ENCODE measurements around the gene ITGA5. TPM values are rescaled to one million over a fixed set of nuclear protein-coding genes. Genes with fewer than 3 reads are reported as not detected.

The ITGA5 gene
- total RNA-seq, 1 experiment from 2014 or later, result 75.8 TPM

DNA sequence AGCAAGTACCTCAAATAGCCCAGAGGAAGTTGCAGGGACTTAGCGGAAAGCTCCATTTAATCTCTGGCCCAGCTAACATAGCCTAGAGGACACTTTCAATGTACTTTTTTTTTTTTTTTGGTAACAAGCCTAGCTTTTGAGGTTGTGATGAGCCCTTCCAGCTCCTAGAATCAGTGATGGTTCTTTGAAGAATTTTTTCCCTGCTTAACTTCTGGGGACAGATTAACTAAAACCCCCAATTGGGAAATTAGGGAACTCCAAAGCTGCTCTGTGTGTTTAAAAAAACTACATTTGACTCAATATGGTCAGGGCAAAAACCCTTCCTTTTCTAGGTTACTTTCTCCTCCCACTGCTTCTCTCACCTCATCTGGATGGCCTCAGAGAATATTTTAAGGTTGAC is 23.9 kb upstream of the ITGA5 start:
- POLR2A ChIA-PET, result interaction anchor here (0.7 kb wide), 1 partner anchor 1924 kb away, joined by 3 read pairs; no protein-coding TSS in a partner anchor
- intact Hi-C loops (cut with micrococcal nuclease; ENCODE audit: unreplicated experiment), result no loop called here
- no TSS peak for BruUV-seq (replicated peaks)
- ATAC-seq (no peak), DNase-seq (ENCODE audit: low read depth, low spot score) (no peak)
- Histone ChIP-seq H3K27ac (ENCODE audit: low read length) (no peak overlapping the region), H3K4me3 (ENCODE audit: low read depth in 2 of 2, low read length in 2 of 2) (no peak overlapping the region), H3K36me3 (ENCODE audit: control insufficient read depth, insufficient read depth, low read length) (no peaks in the 10 kb centered on the region), H3K27me3 (ENCODE audit: control insufficient read depth, insufficient read depth, low read length) (peaks cover 5% of the 10 kb centered on the region; the same call in 1 of the 2 replicates), H3K4me1 (ENCODE audit: control insufficient read depth, insufficient read depth, low read length) (no peaks in the 10 kb centered on the region), H3K9me3 (ENCODE audit: control insufficient read depth, insufficient read depth, low read depth, low read length) (no peaks in the 10 kb centered on the region)
- TF ChIP-seq, protein P1, sequence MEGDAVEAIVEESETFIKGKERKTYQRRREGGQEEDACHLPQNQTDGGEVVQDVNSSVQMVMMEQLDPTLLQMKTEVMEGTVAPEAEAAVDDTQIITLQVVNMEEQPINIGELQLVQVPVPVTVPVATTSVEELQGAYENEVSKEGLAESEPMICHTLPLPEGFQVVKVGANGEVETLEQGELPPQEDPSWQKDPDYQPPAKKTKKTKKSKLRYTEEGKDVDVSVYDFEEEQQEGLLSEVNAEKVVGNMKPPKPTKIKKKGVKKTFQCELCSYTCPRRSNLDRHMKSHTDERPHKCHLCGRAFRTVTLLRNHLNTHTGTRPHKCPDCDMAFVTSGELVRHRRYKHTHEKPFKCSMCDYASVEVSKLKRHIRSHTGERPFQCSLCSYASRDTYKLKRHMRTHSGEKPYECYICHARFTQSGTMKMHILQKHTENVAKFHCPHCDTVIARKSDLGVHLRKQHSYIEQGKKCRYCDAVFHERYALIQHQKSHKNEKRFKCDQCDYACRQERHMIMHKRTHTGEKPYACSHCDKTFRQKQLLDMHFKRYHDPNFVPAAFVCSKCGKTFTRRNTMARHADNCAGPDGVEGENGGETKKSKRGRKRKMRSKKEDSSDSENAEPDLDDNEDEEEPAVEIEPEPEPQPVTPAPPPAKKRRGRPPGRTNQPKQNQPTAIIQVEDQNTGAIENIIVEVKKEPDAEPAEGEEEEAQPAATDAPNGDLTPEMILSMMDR (IDR thresholded peaks at IDR 0.05), result no peak
- TF ChIP-seq, protein P2, sequence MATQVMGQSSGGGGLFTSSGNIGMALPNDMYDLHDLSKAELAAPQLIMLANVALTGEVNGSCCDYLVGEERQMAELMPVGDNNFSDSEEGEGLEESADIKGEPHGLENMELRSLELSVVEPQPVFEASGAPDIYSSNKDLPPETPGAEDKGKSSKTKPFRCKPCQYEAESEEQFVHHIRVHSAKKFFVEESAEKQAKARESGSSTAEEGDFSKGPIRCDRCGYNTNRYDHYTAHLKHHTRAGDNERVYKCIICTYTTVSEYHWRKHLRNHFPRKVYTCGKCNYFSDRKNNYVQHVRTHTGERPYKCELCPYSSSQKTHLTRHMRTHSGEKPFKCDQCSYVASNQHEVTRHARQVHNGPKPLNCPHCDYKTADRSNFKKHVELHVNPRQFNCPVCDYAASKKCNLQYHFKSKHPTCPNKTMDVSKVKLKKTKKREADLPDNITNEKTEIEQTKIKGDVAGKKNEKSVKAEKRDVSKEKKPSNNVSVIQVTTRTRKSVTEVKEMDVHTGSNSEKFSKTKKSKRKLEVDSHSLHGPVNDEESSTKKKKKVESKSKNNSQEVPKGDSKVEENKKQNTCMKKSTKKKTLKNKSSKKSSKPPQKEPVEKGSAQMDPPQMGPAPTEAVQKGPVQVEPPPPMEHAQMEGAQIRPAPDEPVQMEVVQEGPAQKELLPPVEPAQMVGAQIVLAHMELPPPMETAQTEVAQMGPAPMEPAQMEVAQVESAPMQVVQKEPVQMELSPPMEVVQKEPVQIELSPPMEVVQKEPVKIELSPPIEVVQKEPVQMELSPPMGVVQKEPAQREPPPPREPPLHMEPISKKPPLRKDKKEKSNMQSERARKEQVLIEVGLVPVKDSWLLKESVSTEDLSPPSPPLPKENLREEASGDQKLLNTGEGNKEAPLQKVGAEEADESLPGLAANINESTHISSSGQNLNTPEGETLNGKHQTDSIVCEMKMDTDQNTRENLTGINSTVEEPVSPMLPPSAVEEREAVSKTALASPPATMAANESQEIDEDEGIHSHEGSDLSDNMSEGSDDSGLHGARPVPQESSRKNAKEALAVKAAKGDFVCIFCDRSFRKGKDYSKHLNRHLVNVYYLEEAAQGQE (IDR thresholded peaks at IDR 0.05; ENCODE audit: insufficient read depth in 1 of 2, low read depth in 2 of 2, low read length in 1 of 2), result no peak
- TF ChIP-seq SIN3A (IDR thresholded peaks at IDR 0.05; ENCODE audit: borderline replicate concordance, insufficient read depth, low read depth, low read length) (no peak), TCF7L2 (IDR thresholded peaks at IDR 0.05; ENCODE audit: low read depth, low read length) (no peak), POLR2AphosphoS5 (IDR thresholded peaks at IDR 0.05; ENCODE audit: low read depth, low read length) (no peak)
- CTCF ChIA-PET, result interaction anchor here (0.7 to 0.8 kb wide), 3 partner anchors 44 to 64 kb away, joined by 3 to 6 read pairs (median 3); no protein-coding TSS in a partner anchor
- in situ Hi-C loops (cut with HindIII; ENCODE audit: low pct_unique_long_range_greater_than_20kb, low sequenced_read_pairs), result no loop called here

DNA sequence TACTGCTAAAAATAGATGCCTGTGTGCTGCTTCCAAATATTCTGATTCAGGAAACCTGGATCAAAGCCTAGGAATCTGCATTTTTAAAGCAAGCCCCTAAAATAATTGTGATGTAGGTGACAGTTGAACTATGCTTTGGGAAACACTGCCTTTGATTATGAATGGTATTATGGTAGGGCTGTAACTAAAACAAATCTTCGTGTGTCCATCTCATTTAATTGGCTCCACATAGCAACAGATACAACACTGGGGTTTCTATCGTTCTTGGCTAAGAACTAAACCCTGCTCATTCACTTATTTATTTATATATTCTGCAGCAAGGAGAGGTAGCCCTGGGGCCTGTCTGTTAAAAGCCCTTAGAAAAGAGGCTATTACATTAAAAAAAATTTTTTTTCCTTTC is 23.0 kb upstream of the ITGA5 start:
- intact Hi-C loops (cut with micrococcal nuclease; ENCODE audit: unreplicated experiment) (no loop called here), in situ Hi-C loops (cut with HindIII; ENCODE audit: low pct_unique_long_range_greater_than_20kb, low sequenced_read_pairs) (no loop called here)
- Histone ChIP-seq H3K36me3 (ENCODE audit: control insufficient read depth, insufficient read depth, low read length) (no peaks in the 10 kb centered on the region), H3K27me3 (ENCODE audit: control insufficient read depth, insufficient read depth, low read length) (peaks cover 5% of the 10 kb centered on the region; the same call in 1 of the 2 replicates), H3K9me3 (ENCODE audit: control insufficient read depth, insufficient read depth, low read depth, low read length) (no peaks in the 10 kb centered on the region), H3K4me3 (ENCODE audit: low read depth in 2 of 2, low read length in 2 of 2) (no peak overlapping the region), H3K4me1 (ENCODE audit: control insufficient read depth, insufficient read depth, low read length) (no peaks in the 10 kb centered on the region), H3K27ac (ENCODE audit: low read length) (no peak overlapping the region)
- no peak for DNase-seq (ENCODE audit: low read depth, low spot score)
- ATAC-seq, result no peak
- CTCF ChIA-PET, result no interaction called here
- POLR2A ChIA-PET, result interaction anchor here (0.6 kb wide), 1 partner anchor 154 kb away, joined by 3 read pairs; no protein-coding TSS in a partner anchor
- no TSS peak for BruUV-seq (replicated peaks)
- TF ChIP-seq, protein P1 (IDR thresholded peaks at IDR 0.05), result no peak
- TF ChIP-seq POLR2AphosphoS5 (IDR thresholded peaks at IDR 0.05; ENCODE audit: low read depth, low read length) (no peak), TCF7L2 (IDR thresholded peaks at IDR 0.05; ENCODE audit: low read depth, low read length) (no peak), SIN3A (IDR thresholded peaks at IDR 0.05; ENCODE audit: borderline replicate concordance, insufficient read depth, low read depth, low read length) (no peak)
- TF ChIP-seq, protein P2 (IDR thresholded peaks at IDR 0.05; ENCODE audit: insufficient read depth in 1 of 2, low read depth in 2 of 2, low read length in 1 of 2), result no peak

Measured in Panc1 (cell line).